ENCODE measurements around the gene ANGEL2.
A peak's percentile ranks its signal among the peaks of the same experiment; 100 is the strongest.
"Not testable (repeated sequence)": the region's sequence is repeated elsewhere in the genome, so short reads cannot be mapped to it uniquely, and the experiment has no call there.

ANGEL2 gene

GRCh38 chr1:213017447-213018273 lies 2.0 kb upstream of the ANGEL2 start:
- DNase-seq, result peak in 1 of 3 donors; percentile 18

- peak; percentile 63 to 75 (median 71) for DNase-seq
Observed at GRCh38 chr1:213014642-213015041, 1.0 kb downstream of the ANGEL2 start.

- DNase-seq, result no peak
Observed at GRCh38 chr1:213008564-213008963, 7.1 kb downstream of the ANGEL2 start.

GRCh38 chr1:213003256-213003655 lies 12.4 kb downstream of the ANGEL2 start:
- DNase-seq, result no peak

GRCh38 chr1:212994926-212995325 lies 20.7 kb downstream of the ANGEL2 start:
- no peak for DNase-seq

GRCh38 chr1:212993960-212994359 lies 21.7 kb downstream of the ANGEL2 start:
- not testable (repeated sequence) for DNase-seq

- no peak for DNase-seq
Observed at GRCh38 chr1:212990276-212990675, 25.4 kb downstream of the ANGEL2 start.

GRCh38 chr1:212987702-212988322 lies 27.9 kb downstream of the ANGEL2 start:
- DNase-seq, result no peak

GRCh38 chr1:212986551-212986950 lies 29.1 kb downstream of the ANGEL2 start:
- DNase-seq, result no peak

GRCh38 chr1:212984522-212985291 lies 31.0 kb downstream of the ANGEL2 start:
- no peak for DNase-seq

- DNase-seq, result no peak
Observed at GRCh38 chr1:212983482-212983881, 32.2 kb downstream of the ANGEL2 start.

GRCh38 chr1:212982430-212983152 lies 33.1 kb downstream of the ANGEL2 start:
- no peak for DNase-seq

GRCh38 chr1:212981571-212982328 lies 33.9 kb downstream of the ANGEL2 start:
- DNase-seq, result no peak

GRCh38 chr1:212981025-212981495 lies 34.6 kb downstream of the ANGEL2 start:
- DNase-seq, result peak; percentile 41 to 50 (median 47)

- no peak for DNase-seq
Observed at GRCh38 chr1:212980123-212980785, 35.4 kb downstream of the ANGEL2 start.

GRCh38 chr1:212979340-212980122 lies 36.1 kb downstream of the ANGEL2 start:
- peak in 2 of 3 donors; percentile 14 to 25 for DNase-seq

GRCh38 chr1:212977781-212978645 lies 37.7 kb downstream of the ANGEL2 start:
- DNase-seq, result no peak

GRCh38 chr1:212976586-212976985 lies 39.1 kb downstream of the ANGEL2 start:
- no peak for DNase-seq
